ENCODE measurements around the gene DIO2. TPM values are rescaled to one million over a fixed set of nuclear protein-coding genes. Genes with fewer than 3 reads are reported as not detected.

Gene DIO2
- total and polyA plus RNA-seq, 3 experiments from 2014 or later: not detected

DNA sequence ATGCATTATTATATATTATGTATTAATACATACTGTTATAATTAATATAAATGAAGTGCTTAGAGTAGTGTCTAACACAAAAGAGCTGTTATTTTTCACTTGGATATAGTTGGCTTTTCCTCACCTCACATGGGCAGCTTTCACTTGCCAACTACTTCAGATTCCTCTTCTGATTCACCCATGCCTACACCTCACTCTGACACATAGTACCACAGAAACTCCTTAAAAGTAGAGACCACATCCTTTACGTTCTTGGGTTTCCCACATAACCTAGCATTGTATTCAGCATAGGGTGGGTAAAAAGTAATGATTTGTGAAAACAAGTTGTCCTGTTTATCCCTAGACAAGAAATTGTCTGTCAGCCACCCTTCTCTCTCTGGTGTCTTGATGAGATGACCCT, 61.0 kb downstream of the DIO2 start:
- Histone ChIP-seq H3K4me3 (ENCODE audit: low read length) (no peak overlapping the region), H3K4me1 (ENCODE audit: insufficient read depth, low read length) (no peaks in the 10 kb centered on the region), H3K9me3 (ENCODE audit: low read length) (no peaks in the 10 kb centered on the region), H3K27me3 (ENCODE audit: insufficient read depth, low read length, poor library complexity, severe bottlenecking) (no peaks in the 10 kb centered on the region), H3K36me3 (ENCODE audit: insufficient read depth, low read length) (no peaks in the 10 kb centered on the region), H3K27ac (ENCODE audit: low read depth, low read length) (no peak overlapping the region)
- ChIA-PET POLR2A (no interaction called here), CTCF (no interaction called here)
- Mint-ChIP-seq H3K27ac (no peak overlapping the region), H3K4me1 (no peaks in the 10 kb centered on the region), H3K9me3 (peaks cover 0 to 7% (median 3%) of the 10 kb centered on the region in 5 donors), H3K27me3 (no peaks in the 10 kb centered on the region), H3K36me3 (no peaks in the 10 kb centered on the region), H3K4me3 (no peak overlapping the region)
- DNase-seq: no peak

All from CD8-positive, alpha-beta memory T cell (primary cell).